Esophagus mucosa (tissue), 1 donor: ENCODE results near the gene ZBTB20. TPM values are rescaled to one million over a fixed set of nuclear protein-coding genes. Genes with fewer than 3 reads are reported as not detected.

Experiments
- ATAC-seq: fragments of 200-7000 bp; cut with Tn5 transposase; one replicate; pipeline ENCODE4 v1.9.1; 2020
- total RNA-seq: library from RNA; stranded (reverse); gene quantifications from one replicate; pipeline ENCODE4 v1.2.4, GENCODE V29; 2023
- donor health status: DM: yes; HTN: yes; CAD: no.

The ZBTB20 gene
- total RNA-seq, 1 donor from 2014 or later = 7.3 TPM

DNA sequence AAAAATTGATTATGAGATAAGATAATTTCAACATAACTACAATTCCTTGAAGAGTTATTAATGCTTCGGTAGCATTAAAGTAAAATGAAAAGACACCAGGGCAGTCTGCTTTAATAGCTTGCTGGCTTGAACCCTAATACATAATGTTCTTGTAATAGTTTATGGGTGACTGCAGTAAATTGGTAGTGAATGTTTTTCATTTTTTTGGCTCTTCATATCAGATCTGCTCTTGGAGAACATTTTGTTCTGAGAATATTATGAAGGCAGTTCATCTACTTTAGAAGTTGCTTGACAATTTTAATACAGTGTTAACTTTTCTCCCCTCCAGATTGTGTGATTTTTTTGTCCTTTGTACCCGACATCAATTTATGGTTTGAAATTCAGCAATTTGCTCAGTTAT is 128.4 kb downstream of the ZBTB20 start:
- no peak for ATAC-seq

DNA sequence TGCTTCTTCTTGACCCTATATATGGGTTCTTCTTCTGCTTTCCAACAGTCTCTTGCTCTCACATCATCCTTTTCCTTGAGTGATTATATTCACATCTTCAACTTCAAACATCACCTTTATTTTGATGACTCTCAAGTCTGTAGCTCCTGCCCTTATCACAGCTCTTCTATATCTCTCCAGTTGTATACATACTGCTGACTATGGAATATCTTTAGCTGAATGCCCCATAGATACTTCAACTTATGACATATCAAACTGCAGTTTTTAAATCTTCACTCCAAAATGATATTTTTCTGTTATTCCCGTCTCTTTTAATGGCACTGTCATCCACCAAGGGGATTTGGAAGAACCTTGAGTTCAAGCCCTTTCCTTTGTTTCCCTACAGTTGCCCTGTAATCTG is 139.1 kb downstream of the ZBTB20 start:
- ATAC-seq = no peak

DNA sequence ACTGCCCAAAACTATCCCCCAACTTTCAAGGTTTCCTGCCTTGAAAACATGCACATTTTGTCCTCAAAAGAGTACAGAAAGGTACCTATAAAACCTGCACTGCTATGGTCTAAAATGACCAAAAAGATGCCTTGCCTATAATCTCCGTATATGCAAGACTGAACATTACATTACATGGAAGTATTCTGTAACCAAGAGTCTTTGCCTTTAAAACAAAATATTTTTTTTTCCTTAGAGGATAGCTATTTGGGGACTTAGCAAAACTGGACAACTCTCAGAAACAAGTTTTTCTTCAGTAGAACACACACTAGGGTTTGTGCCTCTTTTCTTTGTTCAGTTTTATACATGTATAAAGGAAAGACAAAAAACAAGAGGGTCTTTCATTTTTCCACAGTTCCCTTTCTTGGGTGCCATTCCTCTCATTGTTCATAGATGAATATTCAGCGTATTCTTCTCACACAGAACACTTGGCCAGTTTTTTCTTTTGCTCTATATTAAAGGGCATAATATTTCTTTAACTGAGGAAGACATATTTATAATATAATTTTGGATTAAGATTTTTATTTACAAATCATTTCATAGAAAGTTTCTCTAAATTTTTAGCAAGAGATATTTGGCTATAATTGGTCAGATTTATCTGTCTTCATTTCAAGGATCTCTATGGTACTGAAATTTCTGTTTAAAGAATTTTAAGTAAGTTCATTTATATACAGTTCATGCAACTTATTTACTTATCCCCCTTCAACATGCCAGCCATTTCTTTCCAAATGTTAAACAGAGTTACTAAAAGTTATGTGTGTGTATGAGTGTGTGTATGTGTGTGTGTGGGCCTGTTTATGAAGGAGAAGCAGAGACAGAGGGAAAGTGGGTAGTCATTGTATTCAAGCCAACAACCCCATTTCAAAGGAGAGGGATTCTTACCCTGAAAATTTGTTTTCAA is 142.6 kb downstream of the ZBTB20 start:
- no peak for ATAC-seq

DNA sequence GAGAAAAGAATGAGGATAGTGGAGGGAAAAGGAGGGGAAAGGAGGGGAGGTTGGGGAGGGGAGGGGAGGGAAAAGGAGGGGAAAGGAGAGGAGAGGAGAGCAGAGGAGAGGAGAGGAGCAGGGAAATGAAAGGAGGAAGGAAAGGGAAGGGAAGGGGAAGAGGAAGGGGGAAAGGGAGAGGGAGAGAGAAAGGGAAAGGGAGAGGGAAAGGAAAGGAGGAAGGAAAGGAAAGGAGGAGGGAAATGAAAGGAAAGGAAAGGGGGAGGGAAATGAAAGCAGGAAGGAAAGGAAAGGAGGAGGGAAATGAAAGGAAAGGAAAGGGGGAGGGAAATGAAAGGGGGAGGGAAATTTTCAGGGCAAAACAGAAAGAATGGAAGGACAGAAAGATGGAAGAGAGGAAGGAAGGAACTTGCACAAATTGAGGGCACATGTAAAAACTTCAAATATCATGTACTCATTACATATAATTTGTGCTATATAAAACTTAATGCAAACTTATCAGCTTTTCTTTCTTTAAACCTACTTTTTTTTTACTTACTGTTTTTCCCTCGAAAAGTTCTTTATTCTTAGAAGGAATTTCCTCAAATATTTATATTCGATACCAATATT is 148.0 kb downstream of the ZBTB20 start:
- ATAC-seq = no peak

DNA sequence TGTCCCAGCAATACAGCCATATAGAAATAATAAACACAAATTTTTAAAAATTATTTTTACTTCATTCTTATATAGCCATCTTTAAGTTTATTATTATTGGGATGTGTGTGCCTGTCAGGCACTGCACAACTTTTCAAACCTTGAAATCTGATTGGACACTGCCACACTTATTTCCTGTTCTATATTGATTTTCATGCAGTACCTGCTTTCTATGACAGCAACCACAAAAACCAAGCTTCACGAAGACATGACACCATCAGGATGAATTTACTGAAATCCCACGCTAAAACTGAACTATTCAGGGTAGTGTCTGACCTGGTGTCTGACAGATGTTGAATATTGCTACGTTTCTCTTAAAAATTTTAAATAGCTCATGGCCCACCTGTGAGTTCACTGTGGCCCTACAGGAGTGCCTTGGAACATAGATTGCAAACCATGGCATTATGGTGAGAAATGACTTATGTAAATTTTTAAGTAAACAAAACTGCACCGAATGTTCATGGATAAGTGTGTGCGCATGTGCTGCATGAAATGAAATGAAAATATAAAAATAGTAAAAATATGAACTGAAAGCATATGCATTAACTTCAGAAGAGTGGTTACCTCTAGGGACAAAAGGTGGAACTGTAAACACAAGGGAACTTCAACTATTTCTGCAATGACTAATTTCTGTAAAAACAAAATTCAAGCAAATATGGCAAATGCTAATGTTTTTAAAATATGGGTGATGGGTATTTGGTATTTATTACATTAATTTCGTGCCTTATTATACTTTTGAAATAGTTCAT is 152.3 kb downstream of the ZBTB20 start:
- ATAC-seq = no peak

DNA sequence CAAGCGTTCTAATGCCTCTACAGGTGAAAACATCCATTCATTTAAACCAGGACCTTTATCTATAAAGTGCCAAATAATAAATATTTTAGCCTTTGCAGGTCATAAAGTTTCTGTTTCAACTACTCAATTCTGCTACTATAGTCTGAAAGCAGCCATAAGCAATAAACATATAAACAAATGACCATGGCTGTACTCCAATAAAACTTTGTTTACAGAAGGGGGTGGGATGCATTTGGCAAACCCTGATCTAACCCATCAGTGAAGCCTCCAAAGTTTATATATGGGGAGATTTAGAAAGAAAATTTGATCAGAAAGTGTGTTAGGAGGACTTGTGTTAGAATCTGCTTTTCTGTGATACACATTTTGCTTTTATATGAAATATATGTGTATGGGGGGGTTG is 161.3 kb downstream of the ZBTB20 start:
- no peak for ATAC-seq

DNA sequence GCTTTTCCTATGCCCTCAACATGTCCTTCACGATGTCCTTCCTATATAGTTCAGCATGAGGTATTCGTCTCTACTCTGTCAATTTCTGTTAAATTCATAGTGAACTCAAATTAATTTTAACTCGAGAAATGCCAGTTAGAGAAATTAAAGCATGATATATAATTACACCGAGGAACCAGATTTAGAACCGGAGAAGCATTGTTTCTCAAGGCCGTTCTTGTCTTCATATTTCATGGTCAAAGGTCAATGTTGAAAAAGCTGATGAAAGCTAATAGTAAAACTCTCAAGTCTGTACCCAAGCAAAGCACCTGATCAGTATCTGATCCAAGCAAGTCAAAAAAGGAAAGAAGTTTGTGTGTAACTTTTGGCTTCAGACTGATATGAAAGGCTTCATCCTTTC is 163.8 kb downstream of the ZBTB20 start:
- no peak for ATAC-seq

DNA sequence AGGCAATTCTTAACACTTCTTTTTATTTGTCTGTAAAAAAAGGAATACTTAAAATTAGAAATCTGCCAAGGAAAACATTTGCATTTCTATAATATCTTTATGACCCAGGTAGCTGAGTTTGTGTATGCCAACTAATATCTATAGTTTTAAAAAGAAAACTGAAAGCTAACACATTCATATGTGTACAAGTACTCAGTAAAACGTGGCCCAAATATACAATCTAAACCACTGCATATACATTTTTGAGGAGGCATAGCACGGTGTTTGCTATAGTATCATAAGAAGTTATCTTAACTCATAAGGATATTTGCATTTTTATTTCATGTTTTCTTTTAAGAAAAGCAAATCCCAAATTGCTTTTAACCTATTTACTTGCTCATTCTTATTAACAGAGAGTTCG is 172.7 kb downstream of the ZBTB20 start:
- no peak for ATAC-seq

DNA sequence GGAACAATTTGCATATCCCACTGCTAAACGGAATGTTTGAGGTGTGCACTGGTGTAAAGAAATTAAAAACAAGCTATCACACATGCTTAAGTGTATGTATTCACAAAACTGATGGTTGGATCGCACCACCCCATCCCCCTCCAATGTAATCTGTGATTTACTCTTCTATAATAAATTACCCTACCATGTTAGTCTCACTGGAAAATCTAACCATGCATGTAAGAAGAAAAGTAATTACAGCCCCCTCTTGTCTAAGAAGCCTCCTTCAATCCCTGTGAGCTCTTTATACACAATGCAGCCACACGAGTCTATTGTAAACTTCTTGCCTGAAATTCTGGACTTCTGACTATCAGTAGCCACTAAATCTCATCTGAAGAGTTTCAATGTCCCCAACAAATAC is 173.6 kb downstream of the ZBTB20 start:
- no peak for ATAC-seq

DNA sequence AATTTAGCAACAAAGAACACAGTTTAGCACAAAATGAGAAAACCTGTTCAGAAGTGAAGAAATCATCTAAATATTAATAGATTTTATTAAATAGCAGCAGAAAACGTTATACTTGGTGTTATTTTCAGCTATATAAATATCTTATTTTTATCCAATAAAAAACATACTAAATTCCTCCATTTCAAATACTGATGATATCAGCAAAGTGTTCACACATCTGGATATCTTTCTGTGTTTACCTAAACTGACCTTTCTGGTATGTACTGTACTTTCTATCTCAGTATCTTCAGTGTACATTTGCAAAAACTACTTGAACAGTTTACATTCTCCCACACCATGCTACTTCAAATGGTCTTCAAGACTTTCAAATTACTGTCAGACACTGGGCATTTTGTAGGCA is 179.9 kb downstream of the ZBTB20 start:
- no peak for ATAC-seq

DNA sequence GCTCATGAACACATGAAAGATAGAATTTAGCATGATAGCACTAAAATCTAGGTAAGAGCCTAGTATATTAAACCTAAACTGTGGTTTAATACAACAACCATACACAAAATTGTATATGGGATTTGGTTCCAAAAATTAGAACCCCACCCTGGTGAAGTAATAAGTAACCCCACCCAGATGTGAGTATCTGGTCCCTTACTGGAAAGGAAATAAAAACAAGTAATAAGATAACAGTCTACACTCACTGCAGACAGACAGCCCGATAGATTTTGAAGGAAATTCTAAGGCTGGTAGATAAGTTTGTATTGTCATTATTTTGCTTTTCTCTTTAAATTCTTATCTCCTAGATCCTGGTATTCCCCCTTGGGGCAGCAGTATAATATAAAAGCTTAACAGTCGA is 184.9 kb downstream of the ZBTB20 start:
- no peak for ATAC-seq

DNA sequence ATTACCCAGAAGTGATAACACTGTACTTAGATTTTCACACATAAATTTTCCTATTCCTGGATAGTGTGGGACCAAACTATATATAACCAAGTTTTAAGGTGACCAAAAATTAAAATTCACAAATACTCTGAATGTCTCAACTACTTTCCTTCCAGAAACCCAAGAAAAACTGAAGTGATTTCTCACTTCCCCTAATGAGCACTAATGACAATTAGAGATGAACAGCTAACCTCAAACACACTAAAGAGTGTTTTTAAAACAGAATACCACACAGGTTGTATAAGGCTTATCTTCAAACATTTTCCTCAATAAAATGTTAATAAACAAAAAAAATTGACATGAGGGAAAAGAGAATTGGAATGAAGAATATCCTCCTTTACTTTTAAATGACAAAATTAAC is 188.2 kb downstream of the ZBTB20 start:
- no peak for ATAC-seq

DNA sequence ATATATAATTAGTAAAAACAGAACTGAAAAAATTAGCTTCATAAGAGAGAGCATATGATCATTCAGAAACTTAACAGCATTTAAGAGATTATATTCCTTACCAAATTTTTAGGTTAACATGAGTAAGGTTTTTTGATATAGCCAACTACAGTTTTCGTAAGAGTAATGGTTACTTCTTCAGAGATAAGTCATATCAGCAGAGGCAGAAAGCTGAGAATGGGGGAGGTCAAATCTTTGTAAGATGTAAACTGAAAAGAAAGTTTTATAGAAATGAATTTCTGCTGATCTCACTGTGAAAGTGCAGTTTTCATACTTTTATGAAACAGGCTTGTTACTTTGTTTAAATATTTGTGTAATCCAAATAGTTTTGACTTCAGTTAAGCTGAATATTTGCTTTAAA is 193.3 kb downstream of the ZBTB20 start:
- no peak for ATAC-seq

DNA sequence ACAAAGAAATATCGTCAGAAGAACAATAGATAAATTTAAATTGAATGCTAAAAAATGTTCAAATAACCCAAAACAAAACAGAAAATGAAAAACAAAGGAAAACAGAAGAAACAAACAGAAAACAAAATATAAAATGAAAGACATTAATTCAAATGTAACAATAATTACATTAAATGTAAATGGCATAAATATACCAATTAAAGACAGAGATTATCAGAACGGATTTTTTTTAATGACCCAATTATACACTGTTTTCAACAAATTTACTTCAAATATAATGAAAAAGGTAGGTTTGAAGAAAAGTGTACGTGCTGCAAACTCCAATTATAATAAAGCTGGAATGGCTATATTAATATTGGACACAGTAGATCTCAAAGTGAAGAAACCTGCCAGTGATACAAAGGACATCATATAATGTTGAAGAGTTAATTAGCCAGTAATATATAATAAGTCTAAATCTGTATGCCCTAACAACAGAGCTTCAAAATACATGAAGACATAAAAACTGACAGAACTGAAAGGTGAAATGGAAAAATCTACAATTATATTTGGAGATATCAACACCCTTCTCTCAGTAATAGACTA is 193.8 kb downstream of the ZBTB20 start:
- ATAC-seq = no peak

DNA sequence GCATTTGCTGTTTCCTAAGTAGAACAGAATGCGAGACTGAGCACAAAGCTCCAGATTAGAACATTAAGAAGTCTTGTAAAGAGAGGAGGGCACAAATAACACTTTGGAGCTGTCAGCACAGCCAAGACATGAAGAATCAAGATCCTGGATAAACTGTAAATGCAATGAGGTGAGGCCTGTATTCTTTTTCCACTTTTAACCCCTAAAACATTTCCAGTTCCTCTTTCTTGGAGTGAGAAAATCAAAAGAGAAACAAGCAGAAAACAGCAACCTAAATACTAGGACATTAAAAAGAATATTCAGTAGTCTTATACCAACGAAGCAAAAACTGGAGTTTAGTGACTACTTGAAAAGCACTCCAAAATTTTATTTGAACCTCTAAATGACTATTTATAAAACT is 204.3 kb downstream of the ZBTB20 start:
- no peak for ATAC-seq

DNA sequence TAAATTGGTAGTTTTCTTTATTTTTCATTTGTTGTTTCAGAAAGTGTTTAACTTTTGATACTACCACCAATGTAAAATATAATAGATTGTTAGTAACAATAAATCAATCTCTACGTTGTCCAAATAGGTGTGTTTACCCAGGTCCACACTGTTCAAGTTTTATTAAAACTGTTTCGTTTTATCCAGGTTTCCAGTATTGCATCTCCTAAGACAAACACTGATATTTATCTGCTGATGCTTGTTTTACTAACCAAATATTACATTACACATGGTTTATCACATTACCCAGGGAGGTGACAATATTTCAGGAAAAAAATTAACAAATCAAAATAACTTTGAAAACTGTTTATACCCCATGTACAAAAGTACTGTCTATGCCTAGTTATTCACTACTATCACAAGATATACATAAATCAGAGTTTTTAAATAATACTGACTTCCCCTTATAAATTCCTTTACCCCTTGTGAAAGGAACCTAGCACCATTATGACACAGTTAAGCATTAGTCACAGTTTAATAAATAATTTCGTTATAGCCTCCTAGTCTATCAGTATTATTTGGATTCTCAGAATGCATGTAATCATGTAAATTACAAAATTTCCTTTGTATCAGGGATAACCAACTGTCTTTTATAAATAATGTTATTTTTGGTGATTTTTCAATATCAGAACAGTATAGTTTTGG is 205.3 kb downstream of the ZBTB20 start:
- no peak for ATAC-seq

DNA sequence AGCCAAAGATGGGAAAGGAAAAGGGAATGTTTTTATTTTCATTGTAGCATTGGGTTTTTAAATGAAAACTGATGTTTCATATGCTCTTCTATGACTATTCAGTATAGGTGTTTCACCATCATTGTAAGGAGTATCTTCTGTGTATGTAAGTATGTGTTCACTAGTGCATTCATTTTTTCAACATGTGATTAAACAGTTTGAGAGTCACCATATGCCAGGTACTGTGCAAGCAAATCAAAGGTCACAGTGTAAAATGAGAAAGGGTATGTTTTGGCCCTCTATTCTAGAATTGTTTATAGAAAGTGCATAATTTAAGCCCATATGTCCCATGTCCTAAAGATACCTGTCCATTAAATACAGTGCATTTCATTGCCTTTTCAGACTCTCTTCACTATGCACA is 207.2 kb downstream of the ZBTB20 start:
- ATAC-seq = no peak

DNA sequence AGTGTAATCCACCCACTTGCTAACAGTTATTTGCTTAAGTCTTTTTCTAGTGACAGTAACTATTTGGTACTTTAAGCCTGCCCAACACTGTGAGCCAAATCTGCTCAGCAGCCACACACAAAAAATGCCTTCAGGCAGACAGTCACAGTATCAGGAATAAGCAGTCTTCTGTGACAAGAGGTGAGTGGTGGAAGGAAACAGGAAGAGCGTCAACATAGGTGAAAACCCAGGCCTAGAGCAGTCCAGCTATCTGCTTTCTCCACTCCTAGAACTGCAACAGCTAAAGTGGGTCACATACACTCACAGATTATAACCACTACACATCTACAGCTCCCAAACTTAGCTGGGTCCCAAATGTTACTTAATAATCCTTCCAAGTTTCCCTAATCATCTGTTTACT is 213.7 kb downstream of the ZBTB20 start:
- no peak for ATAC-seq

DNA sequence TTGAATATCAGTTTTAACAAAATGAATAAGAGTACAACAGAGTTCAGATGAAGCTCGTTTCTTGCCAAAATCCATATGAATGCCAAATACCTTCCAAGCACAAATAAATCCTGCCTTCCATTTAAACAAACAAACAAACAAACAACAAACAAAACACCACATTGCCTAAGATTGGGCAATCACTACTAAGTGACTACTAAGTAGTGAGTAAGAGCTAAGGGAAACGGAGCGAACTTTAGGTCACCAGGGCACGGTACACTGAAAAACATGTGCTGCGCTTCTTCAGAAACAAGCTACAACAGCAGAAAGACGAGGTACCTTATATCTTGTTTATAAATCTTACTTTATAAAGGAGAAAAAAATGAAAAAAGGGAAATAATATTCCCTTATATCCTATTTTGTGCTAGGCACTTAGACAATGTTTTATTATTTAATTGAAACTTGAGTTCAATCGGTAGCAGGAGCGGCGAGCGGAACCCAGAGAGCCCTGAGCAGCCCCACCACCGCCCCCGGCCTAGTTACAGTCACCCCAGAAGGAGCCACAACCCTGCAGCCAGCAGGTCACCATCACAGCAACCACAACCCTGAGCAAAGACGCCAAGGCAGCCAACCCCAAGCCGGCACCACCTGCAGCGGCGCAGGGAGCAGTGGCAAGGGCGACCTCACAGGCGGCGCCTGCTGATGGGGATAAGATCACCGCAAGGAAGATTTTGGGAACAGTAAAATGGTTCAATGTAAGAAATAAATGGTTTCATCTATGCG is 216.9 kb downstream of the ZBTB20 start:
- ATAC-seq = no peak

DNA sequence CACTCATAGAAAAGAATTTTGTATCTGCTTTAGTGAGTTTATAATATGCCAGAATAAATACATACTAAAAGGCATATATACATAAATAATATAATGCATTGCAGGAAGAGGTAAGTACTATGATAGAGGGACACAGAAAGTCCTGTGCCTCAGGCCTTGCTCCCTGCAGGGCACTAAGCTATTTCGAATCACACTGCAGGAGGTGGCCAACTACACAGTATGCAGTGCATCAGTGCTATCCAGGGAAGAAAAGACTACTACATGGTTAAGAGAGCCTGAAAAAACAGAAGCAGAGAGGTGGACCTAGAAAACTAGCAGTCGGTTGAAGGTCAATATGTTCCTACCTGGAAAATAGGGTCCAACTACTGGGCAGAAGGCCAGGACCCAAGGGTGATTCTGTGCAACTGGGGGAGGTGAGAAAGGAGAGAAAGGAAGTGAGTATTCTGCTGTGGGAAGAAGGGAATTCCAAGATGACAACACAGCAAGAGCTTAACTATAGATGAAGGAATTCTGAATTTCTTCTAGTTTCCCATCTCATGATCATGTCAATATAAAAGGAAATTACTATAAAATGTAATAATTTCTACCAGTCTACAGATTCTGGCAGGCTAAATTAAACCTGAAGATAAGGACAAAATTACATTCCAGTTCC is 218.0 kb downstream of the ZBTB20 start:
- no peak for ATAC-seq

DNA sequence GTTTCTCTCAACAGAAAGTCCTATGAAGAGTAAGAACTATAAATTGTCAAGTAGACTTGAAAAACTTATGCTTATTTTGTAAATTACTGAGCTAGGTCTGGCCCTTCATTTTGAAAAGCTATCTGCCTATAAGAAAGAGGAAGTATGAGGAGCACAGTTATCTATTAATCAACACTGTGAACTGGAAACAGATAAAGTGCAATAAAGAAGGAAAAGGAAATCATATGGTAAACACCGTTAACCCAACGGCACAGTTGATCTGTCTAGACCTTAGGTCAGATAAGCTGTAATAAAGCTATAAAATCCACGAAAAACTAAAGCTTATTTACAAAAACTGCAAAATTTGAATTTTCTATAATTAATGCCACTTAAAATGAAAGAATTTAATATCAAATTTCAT is 242.5 kb downstream of the ZBTB20 start:
- no peak for ATAC-seq
